GM10847 (cell line): ENCODE results near the gene KLK14.

ENCODE experiments used
- POLR2A ChIP-seq: IDR thresholded peaks from 2 replicates; pipeline ENCODE4 v1.6.1; 2011; ENCODE audit not compliant: insufficient read length; ENCODE audit errors: extremely low read depth

KLK14 gene

GRCh38 chr19:51079481-51080110 lies 3.1 kb downstream of the KLK14 start:
- no peak for TF ChIP-seq POLR2A

GRCh38 chr19:51078731-51079130 lies 4.0 kb downstream of the KLK14 start:
- no peak for TF ChIP-seq POLR2A

- TF ChIP-seq POLR2A, result no peak
Observed at GRCh38 chr19:51078104-51078503, 4.6 kb downstream of the KLK14 start.

GRCh38 chr19:51076631-51077213 lies 6.0 kb downstream of the KLK14 start:
- TF ChIP-seq POLR2A, result no peak

- TF ChIP-seq POLR2A, result no peak
Observed at GRCh38 chr19:51075998-51076397, 6.7 kb downstream of the KLK14 start.

- TF ChIP-seq POLR2A, result no peak
Observed at GRCh38 chr19:51071095-51071405, 11.6 kb downstream of the KLK14 start.

- no peak for TF ChIP-seq POLR2A
Observed at GRCh38 chr19:51070334-51071094, 12.2 kb downstream of the KLK14 start.

GRCh38 chr19:51066393-51067186 lies 16.1 kb downstream of the KLK14 start:
- no peak for TF ChIP-seq POLR2A

GRCh38 chr19:51065221-51065960 lies 17.3 kb downstream of the KLK14 start:
- no peak for TF ChIP-seq POLR2A

GRCh38 chr19:51064534-51065220 lies 18.0 kb downstream of the KLK14 start, which contains the start of gene KLK13:
KLK13 (minus strand) TSS chr19:51065092; CDS start chr19:51065067, 25 bp downstream.
- no peak for TF ChIP-seq POLR2A

- TF ChIP-seq POLR2A, result no peak
Observed at GRCh38 chr19:51063664-51064063, 19.0 kb downstream of the KLK14 start.

GRCh38 chr19:51060973-51061372 lies 21.7 kb downstream of the KLK14 start:
- TF ChIP-seq POLR2A, result no peak

GRCh38 chr19:51060336-51060735 lies 22.4 kb downstream of the KLK14 start:
- no peak for TF ChIP-seq POLR2A

- TF ChIP-seq POLR2A, result no peak
Observed at GRCh38 chr19:51059715-51060114, 23.0 kb downstream of the KLK14 start.

- TF ChIP-seq POLR2A, result no peak
Observed at GRCh38 chr19:51055866-51056265, 26.8 kb downstream of the KLK14 start.

- no peak for TF ChIP-seq POLR2A
Observed at GRCh38 chr19:51047031-51047335, 35.7 kb downstream of the KLK14 start.
